ENCODE data around the gene PRRT4.

DNA sequence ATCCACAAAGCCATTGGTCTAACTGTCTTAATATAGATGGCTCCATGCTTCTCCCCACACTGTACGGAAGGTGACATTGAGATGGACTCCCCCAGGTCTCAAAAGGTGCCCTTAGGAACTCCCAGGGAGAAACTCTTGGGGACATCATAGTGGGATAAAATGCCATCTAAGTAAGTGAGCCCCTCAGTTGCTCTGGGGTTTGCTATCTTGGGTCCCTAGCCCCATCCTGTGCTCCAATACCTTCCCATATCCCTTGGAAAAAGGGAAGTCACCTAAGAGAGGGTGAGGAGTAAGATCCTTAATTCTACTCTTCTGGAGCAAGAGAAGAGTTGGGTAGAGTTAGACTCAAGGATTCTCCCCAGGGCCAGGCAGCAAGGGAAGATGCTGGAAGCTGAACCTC is 7.9 kb downstream of the PRRT4 start:
- TF ChIP-seq, protein P1, sequence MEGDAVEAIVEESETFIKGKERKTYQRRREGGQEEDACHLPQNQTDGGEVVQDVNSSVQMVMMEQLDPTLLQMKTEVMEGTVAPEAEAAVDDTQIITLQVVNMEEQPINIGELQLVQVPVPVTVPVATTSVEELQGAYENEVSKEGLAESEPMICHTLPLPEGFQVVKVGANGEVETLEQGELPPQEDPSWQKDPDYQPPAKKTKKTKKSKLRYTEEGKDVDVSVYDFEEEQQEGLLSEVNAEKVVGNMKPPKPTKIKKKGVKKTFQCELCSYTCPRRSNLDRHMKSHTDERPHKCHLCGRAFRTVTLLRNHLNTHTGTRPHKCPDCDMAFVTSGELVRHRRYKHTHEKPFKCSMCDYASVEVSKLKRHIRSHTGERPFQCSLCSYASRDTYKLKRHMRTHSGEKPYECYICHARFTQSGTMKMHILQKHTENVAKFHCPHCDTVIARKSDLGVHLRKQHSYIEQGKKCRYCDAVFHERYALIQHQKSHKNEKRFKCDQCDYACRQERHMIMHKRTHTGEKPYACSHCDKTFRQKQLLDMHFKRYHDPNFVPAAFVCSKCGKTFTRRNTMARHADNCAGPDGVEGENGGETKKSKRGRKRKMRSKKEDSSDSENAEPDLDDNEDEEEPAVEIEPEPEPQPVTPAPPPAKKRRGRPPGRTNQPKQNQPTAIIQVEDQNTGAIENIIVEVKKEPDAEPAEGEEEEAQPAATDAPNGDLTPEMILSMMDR (IDR thresholded peaks at IDR 0.05; ENCODE audit: insufficient read depth, low read length), result no peak
- TF ChIP-seq SPI1 (IDR thresholded peaks at IDR 0.05; ENCODE audit: borderline replicate concordance, low read depth) (no peak), GABPA (IDR thresholded peaks at IDR 0.05; ENCODE audit: low read depth) (no peak), POLR2AphosphoS5 (IDR thresholded peaks at IDR 0.05; ENCODE audit: low read depth) (no peak)
